Measurements from ENCODE around the gene KRTAP2-2.

GRCh38 chr17:41013606-41014005 lies 41.4 kb downstream of the KRTAP2-2 start:
- no peak for TF ChIP-seq TEAD4 (IDR thresholded peaks at IDR 0.05)
- no peak for TF ChIP-seq EGR1 (IDR thresholded peaks at IDR 0.05)
- no peak for TF ChIP-seq FOXM1 (IDR thresholded peaks at IDR 0.05; ENCODE audit: borderline replicate concordance, low read depth)
- no peak for TF ChIP-seq EP300 (IDR thresholded peaks at IDR 0.05; ENCODE audit: borderline replicate concordance)
- TF ChIP-seq RAD21 (IDR thresholded peaks at IDR 0.05; ENCODE audit: low read depth) = no peak
- no peak for TF ChIP-seq CEBPB (IDR thresholded peaks at IDR 0.05)
- no peak for TF ChIP-seq CREB1 (IDR thresholded peaks at IDR 0.05; ENCODE audit: low read depth)
- TF ChIP-seq, protein P1, sequence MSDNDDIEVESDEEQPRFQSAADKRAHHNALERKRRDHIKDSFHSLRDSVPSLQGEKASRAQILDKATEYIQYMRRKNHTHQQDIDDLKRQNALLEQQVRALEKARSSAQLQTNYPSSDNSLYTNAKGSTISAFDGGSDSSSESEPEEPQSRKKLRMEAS (IDR thresholded peaks at IDR 0.05) = no peak

Data from Ishikawa (cell line).